ENCODE results near the gene TMEM205.
"Not testable (repeated sequence)": the region's sequence is repeated elsewhere in the genome, so short reads cannot be mapped to it uniquely, and the experiment has no call there.

TMEM205 gene

DNA sequence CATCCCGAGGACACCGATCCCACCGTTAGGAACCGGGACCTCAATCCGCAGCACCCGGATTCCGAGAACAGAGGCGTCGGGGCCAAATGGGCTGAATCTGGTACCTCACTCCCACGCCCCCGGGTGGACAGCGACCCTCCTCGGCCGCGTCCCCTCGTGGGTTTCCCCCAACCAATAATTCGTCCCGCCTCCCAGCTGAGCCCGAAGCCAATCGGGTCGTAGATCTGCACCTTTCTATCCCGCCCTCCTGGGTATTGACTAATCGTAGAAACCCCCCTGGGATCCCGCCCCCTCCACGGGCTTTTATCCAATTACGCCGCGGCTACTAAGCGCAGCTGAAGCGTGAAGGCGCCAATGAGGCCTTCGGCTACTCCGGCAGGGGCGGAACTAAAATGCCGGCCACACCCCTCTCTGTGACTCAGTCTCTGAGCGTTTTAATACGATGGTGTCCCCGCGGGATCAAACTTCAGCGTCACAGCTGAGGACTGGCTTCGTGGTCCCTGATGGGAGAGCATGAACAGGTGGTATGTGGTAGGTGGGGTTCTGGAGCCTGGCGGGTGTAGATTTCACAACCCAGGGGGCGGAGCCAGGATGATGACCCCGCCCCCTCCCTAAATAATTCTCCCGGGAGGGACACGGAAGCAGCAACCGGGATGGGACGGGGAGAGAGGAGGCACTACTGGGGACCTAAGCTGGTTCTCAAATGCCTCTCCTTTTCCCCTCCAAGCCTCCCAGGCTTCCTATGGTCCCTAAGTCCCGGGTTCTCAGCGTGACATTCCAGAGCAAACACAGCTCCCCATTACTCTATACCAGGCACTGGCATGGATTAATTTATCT is at the start of gene TMEM205, which contains the start of gene CCDC159:
Gene TMEM205, minus strand, starts transcription at position 165 of the 837 bp plus-strand sequence. CDS start 649 bp downstream, outside the sequence.
Gene CCDC159, plus strand, starts transcription at position 416 of the 837 bp plus-strand sequence. Its CDS starts 88 bp downstream, at position 504.
- H3K4me3 ChIP-seq (ENCODE audit: low read depth, low read length): peak within 1 kb of the TSS; percentile 91

DNA sequence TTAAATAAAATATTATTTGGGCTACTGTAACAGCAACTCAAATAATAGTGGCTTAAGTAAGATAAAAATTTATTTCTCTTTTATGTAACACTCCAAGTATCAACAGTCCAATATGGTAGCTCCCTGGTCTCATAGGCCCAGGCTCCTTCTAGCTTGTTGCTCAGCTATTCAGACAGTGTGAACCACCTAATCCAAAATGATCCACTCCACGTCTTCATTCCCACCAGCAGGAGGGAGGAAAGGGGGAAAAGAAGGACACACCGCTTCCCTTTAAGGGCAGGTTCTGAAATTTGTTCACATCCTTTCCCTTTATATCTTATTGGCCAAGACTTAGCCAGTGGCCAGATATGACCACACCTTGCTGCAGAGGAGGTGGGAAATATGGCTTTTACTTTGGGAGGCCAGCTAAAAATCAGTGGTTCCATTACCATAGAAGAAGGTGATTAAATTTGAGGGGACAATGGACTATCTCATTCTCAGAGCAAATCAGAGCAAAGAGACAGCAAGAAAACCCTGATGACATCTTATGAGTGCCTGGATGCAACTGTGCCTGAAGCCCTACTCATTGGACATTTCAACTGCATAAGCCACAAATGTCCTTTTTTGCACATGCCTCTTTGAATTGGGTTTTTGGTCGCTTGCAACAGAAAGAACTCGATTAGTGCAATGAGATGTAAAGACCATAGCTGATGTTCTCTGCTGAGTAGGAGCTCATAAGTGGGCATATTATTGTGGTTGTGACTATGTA is 45.0 kb upstream of the TMEM205 start:
- H3K4me3 ChIP-seq (ENCODE audit: low read depth, low read length): no peak overlapping the region

DNA sequence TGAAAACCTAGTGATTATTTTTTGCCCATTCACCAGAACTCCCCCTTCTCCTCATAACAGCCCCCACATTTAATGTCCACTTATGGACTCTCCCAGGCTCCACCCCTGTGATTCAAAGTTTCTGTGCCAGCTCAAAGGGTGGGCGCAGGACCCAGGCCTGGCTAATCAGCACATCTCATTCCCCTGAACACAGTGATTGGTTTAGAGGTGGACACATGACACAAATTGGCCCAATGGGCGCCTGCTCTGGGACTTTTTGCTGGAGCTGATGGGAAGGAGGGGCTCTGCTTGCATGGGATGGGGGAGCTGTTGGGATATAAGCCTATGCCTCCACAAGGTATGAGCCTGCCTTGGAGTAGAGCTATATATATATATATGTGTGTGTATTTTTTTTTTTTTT is 44.3 kb upstream of the TMEM205 start:
- no peak overlapping the region for H3K4me3 ChIP-seq (ENCODE audit: low read depth, low read length)

DNA sequence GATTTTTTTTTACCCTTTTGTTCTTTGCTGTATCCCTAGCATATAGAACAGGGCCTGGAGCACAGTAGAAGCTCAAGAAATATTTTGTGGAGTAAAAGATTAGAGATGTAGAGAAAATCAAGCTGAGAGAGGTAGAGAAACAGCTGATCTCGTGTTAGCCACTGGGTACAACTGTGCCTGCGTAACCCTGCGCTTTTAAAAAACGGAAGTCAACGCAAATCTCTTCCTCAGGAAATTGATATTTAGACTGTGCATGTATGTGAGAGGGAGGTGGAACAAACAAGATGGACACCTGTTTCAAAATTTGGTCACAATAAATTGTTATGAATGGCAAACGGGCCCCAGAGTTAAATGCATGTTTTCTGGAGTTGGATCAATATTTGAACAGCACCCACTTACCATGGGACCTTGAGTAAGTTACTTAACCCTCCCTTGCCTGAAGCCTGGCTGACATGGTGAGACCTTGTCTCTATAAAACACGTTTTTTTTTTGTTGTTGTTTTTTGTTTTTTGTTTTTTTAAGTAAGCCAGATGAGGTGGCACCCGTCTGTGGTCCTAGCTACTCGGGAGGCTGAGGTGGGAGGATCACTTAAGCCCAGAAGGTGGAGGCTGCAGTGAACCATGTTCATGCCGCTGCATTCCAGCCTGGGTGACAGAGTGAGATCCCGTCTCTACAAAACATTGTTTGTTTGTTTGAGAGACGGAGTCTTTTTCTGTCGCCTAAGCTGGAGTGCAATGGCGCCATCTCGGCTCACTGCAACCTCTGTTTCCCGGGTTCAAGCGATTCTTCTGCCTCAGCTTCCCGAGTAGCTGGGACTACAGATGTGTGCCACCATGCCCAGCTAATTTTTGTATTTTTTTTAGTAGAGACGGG is 41.3 kb upstream of the TMEM205 start:
- H3K4me3 ChIP-seq (ENCODE audit: low read depth, low read length): no peak overlapping the region

DNA sequence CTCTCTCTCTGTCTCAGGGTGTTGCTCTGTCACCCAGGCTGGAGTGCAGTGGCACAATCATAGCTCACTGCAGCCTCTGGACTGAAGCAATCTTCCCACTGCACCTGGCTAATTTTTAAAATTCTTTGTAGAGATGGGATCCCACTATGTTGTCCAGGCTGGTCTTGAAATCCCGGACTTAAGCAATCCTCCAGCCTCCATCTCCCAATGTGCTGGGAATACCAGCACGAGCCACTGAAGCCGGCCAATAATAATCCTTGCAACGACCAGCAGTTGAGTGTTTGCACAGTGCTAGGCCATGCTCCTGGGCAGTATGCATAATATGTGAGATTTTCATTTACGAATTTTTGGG is 38.7 kb upstream of the TMEM205 start:
- no peak overlapping the region for H3K4me3 ChIP-seq (ENCODE audit: low read depth, low read length)

DNA sequence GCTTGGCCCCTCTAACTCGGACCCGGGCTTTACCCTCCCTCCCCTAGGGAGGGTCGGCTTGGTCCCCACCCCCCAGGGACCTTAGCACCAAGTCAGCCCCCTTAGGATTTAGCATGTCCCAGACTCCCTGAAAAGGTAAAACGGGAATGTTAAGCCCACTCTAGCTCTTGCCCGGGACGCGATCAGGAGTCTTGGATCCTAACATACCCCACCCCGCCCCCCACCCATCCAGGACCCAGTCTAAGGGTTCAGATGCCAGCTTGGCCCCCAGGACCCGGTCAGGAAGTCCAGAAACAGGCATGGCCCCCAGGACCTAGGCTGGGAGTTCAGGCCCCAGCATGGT is 37.6 kb upstream of the TMEM205 start:
- peak overlapping the region; percentile 54 for H3K4me3 ChIP-seq (ENCODE audit: low read depth, low read length)

DNA sequence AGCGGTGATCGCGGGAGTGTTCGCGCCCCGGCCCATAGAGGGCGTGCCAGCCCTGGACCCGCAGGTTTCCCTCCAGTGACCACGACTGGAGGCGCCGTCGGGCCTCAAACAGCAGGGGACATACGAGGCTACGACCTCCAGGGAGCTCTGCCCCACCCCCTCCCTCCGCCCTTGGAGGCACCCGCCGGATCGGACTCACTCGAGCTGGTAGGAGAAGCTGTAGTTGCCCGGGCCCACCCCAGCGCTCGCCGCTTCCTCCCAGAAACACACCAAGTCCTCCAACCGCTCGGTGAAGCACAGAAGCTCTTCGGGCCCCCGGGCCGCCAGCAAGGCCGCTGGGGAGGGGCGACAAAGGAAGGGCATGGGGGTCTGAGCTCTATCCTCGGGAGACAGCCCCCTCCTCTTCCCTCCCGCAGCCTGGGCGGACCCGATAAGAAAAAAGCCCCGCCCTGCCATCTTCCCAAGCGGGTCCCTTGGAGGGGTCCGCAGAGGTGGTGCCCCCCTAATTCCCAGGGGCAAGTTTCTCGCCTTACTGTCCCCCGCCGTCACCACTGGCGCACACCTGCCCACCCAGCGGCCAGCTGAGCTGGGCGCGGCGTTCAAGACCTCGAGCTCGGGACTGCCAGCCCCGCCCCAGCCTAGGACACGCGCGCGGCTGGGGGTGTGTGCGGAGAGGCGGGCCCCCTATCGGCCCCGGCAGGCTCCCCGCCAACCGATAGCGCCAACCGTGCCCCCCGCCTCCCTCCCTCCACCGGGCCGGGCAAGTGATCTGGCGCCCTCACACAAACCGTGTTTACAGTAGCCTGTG is 37.0 kb upstream of the TMEM205 start:
- peak overlapping the region; percentile 54 for H3K4me3 ChIP-seq (ENCODE audit: low read depth, low read length)

DNA sequence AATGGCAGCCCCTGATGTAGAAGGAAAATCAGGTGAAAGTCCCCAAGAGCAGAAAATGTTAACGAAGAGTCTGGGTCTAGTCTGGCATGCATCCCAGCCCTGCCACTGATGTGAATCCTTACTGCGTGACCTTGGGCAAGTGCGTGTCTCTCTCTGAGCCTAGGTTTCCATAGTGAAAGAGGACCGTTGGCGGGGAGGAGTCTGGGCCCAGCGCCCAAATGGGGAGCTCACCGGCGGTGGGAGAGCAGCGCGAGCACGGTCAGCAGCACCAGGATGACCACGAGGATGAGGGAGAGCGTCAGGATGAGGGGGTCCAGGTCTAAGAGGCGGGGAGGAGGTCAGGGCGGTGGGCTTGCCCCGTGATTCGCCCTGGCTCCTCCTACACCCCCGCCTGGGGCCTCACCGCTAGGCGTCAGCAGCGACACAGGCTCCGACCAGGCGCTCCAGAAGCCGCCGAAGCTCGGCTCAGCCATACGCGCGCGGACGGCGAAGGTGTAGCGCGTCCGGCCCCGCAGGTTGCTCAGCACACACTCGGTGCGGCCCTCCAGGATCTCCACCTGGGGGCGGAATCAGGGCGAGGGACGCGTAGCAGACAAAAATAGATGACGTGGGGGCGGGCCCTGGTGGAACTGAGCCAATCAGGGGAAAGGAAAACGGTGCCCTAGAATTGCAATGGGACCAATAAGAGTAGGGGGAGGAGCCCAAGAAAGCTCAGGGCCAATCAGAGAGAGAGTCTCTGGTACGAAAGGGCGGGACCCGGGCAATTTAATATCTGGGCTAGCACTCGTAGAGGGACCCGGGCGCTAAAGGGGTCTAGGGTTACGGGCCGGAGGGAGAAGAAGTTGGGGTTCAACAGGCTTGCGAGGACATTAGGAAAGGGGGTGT is 34.8 kb upstream of the TMEM205 start:
- peak overlapping the region; percentile 80 for H3K4me3 ChIP-seq (ENCODE audit: low read depth, low read length)

DNA sequence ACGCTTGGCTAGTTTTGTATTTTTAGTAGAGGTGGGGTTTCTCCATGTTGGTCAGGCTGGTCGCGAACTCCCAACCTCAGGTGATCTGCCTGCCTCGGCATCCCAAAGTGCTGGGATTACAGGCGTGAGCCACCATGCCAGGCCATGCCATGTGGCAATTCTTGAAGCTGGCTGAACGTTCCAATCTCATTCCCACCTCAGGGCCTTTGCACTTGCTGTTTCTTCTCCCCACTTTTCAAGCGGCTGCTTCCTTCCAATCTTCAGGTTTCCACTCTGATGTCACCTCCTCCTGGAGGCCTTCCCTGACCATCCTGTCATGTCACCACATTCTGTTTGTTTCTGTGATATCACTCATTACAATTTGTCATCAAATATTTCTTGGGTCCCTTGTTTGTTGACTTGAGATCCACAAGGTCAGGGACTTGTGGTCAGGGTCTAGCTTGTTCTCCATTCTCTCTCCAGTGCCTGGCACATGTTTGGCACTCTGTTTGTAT is 33.8 kb upstream of the TMEM205 start:
- no peak overlapping the region for H3K4me3 ChIP-seq (ENCODE audit: low read depth, low read length)

DNA sequence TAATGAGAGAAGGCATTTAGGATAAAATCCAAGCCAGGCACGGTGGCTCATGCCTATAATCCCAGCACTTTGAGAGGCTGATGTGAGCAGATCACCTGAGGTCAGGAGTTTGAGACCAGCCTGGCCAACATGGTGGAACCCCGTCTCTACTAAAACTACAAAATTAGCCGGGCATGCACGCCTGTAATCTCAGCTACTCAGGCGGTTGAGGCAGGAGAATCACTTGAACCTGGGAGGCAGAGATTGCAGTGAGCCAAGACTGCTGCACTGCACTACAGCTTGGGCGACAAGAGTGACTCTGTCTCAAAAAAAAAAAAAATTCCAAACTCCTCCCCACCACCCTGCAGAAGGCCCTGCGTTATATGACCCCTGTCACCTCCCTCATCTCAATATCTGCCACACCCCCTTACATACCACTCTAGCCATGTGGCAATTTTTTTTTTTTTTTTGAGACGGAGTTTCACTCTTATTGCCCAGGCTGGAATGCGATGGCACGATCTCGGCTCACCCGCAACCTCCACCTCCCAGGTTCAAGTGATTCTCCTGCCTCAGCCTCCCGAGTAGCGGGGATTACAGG is 33.3 kb upstream of the TMEM205 start:
- H3K4me3 ChIP-seq (ENCODE audit: low read depth, low read length): not testable (repeated sequence)

DNA sequence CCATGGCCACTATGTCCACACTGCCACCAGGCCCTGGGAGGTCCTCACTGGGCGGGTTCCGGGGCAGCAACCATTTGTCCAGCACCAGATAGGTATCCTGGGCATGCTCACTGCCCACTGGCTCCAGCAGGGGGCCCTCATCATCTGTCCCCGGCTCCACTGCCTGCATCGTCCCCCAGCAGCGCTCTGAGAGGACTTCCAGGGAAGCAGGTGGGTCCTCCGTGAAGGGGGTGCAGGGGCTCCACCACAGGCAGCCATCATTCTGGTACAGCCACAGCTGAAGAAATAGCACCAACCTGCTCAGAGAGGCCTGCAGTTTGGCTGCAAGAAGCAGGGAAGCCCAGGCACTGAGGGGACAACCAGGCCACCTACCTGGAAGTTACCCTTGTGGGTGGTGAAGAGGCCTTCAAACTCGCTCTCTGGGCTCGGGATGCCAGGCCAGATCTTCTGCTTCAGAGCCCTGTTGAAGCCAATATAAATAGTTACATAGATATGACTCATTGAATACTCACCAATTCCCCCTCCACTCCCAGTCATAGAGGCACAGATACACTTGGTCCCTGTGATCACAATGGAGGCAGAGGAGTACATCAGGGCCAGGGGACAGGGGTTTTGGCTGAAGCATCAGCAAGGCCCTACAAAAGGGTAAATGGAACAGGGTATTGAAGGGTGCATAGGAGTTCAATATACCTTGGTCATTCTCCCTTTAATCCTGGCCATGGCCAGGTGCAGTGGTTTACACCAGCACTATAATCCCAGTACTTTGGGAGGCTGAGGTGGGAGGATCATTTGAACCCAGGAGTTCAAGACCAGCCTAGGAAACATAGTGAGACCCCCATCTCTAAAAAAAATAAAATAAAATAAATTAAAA is 32.5 kb upstream of the TMEM205 start:
- H3K4me3 ChIP-seq (ENCODE audit: low read depth, low read length): no peak overlapping the region

DNA sequence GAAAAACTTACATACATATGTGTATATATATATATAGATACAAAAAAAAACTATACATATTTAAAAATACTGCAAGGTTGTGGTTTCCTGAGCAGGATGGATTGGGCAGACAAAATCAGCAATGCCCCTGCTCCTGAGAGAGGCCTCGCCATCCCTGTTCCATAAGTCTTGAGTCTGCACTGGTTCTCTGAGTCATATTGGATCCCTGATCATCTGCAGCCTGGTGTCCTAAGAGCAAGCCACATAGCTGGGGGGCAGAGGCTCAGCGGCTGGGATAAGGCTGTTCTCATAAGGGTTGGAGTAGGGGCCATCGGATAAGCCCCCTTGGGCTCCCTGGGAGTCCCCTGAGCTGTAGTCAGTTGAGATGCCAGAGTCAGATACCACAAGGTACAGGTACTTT is 31.7 kb upstream of the TMEM205 start:
- H3K4me3 ChIP-seq (ENCODE audit: low read depth, low read length): no peak overlapping the region

DNA sequence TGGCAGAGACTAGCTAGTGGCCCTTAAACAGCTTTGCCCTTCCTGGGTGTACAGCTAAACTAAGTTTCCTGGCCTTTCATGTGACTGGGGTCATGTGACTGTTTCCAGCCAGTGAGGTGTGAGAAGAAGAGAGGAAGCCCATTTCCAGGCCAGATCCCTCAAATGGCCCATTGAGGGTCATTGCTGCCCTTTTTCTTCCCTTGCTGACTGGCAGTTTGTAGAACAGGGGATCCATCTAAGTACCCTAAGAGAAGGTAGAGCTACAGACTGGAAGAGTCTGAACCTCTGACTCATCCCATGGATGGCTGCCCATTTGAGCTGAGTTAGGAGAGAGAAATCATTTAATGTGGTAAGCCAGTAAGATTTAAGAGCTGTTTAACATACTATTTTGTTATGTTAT is 31.2 kb upstream of the TMEM205 start:
- no peak overlapping the region for H3K4me3 ChIP-seq (ENCODE audit: low read depth, low read length)

DNA sequence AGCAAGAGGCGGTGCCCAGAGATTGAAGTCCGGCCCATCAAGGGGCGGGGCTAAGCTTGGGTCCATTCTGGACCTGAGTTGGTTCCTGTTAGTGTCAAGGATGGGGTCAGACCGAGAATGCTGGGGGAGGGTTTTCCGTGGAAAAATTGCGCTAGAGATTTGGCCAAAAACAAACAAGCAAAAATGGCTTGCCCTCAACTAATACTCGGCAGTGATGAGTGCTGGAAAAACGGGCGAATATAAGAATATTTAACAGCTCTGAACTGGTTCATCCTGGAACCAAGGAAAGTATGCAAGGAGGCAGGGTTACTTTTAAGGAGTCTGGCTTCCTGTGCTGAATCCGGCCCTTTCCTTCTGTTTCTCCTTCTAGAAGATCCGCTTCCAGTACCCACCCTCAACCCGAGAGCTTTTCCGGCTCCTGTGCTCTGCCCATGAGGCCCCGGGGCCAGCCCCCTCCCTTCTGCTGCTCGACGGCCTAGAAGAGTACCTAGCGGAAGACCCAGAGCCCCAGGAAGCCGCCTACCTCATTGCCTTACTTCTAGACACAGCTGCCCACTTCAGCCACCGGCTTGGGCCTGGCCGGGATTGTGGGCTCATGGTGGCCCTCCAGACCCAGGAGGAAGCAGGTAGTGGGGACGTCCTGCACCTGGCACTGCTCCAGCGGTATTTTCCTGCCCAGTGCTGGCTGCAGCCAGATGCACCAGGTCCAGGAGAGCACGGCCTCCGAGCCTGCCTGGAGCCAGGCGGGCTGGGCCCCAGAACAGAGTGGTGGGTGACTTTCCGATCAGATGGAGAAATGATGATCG is 29.3 kb upstream of the TMEM205 start:
- peak overlapping the region; percentile 87 for H3K4me3 ChIP-seq (ENCODE audit: low read depth, low read length)

DNA sequence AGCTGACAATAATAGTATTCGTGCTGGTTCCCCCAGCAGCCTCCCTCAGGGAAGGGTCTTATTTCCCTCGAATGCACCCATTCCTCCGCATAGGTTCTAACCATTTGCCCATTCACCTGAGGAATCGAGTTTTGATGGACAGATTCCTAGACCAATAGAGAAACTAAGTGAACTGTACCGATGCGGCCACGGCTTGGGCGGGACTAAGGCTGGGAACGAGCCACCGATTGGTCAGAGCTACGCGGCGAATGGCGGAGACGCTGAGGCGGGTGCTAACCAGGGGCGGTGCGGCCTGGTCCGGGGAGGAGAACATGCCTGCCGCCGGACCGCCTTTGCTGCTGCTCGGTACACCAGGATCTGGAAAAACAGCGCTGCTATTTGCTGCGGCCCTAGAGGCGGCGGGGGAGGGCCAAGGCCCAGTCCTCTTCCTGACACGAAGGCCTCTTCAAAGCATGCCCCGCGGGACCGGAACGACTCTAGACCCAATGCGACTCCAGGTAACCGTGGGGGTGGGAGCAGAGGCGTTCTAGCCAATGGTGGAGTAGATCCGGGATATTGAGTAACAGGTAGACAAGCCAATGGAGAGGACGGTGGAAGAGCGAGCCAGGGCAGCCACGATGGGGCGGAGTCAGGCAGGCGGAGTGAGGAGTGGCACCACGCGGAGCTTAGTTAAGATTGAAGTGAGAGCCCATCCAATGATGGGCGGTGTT is 28.5 kb upstream of the TMEM205 start, which contains the start of gene SWSAP1:
Gene SWSAP1, plus strand, starts transcription at position 234 of the 710 bp plus-strand sequence. Its CDS starts 15 bp downstream, at position 249.
- H3K4me3 ChIP-seq (ENCODE audit: low read depth, low read length): peak within 1 kb of the TSS; percentile 87

DNA sequence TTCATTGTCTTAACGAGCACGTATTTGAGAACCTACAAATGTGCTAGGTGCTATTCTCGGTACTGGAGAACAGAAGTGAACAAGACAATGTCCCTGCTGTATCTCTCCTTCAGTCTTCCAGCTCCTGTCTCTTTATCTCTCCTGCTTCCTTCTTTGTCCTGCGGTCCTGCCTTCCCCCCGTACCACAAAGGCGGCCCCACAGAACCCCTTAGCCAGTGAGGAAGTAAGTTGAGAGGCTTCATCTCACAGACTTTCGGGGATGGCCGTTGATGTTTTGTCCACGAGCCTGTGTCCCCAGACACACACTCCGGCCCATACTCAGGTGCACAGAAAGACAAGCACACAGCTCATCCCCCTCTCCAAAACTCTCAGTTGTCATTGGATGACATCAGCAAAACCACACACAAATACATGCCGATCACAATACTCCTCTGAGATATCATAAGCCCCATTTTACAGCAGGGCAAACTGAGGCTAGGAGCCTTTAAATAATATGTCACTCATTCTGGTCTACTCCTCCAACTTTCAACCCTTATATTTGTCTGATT is 27.9 kb upstream of the TMEM205 start:
- peak overlapping the region; percentile 87 for H3K4me3 ChIP-seq (ENCODE audit: low read depth, low read length)
